ENCODE measurements around the gene GJC1. TPM values are rescaled to one million over a fixed set of nuclear protein-coding genes. Genes with fewer than 3 reads are reported as not detected.
"Not testable (repeated sequence)": the region's sequence is repeated elsewhere in the genome, so short reads cannot be mapped to it uniquely, and the experiment has no call there.

The GJC1 gene
- total RNA-seq, 1 donor from 2014 or later: 0.20 TPM

- H3K36me3 Mint-ChIP-seq (ENCODE audit: low read depth): no peaks in the 10 kb centered on the region
- H3K27me3 Mint-ChIP-seq: peaks cover 26% of the 10 kb centered on the region
- ChIA-PET CTCF (no interaction called here), POLR2A (interaction anchor here (1.0 kb wide), 1 partner anchor 23 kb away, joined by 4 read pairs; no protein-coding TSS in a partner anchor)
- no peak overlapping the region for H3K27ac Mint-ChIP-seq
- TF ChIP-seq CTCF (IDR thresholded peaks at IDR 0.05): no peak
- peak overlapping the region; percentile 24 for H3K4me3 Mint-ChIP-seq
- DNase-seq: no peak
- no peak for ATAC-seq (ENCODE audit: low read depth)
- H3K4me1 Mint-ChIP-seq: peaks cover 3% of the 10 kb centered on the region
- intact Hi-C loops (cut with micrococcal nuclease): no loop called here
- H3K9me3 Mint-ChIP-seq: no peaks in the 10 kb centered on the region
These were observed 70.8 kb downstream of the GJC1 start for GRCh38 chr17:44759086-44759915.

- intact Hi-C loops (cut with micrococcal nuclease): no loop called here
- H3K9me3 Mint-ChIP-seq: no peaks in the 10 kb centered on the region
- ATAC-seq (ENCODE audit: low read depth): peak; percentile 14
- no peak for DNase-seq
- H3K36me3 Mint-ChIP-seq (ENCODE audit: low read depth): no peaks in the 10 kb centered on the region
- TF ChIP-seq CTCF (IDR thresholded peaks at IDR 0.05): no peak
- no peak within 1 kb of the TSS for H3K27ac Mint-ChIP-seq
- CTCF ChIA-PET: no interaction called here
- H3K4me1 Mint-ChIP-seq: peaks cover 3% of the 10 kb centered on the region
- peak within 1 kb of the TSS; percentile 55 for H3K4me3 Mint-ChIP-seq
- peaks cover 26% of the 10 kb centered on the region for H3K27me3 Mint-ChIP-seq
- POLR2A ChIA-PET: interaction anchor here (1.0 kb wide), 1 partner anchor 22 kb away, joined by 4 read pairs; no protein-coding TSS in a partner anchor
These were observed 71.5 kb downstream of the GJC1 start, which contains the start of gene ADAM11 for GRCh38 chr17:44758414-44759085. Gene ADAM11, plus strand, starts transcription at chr17:44758988. Its CDS starts 212 bp downstream, at chr17:44759200.

GRCh38 chr17:44757918-44758413 is 72.1 kb downstream of the GJC1 start:
- CTCF ChIA-PET: no interaction called here
- Mint-ChIP-seq H3K4me1 (peaks cover 3% of the 10 kb centered on the region), H3K9me3 (no peaks in the 10 kb centered on the region), H3K4me3 (peak overlapping the region; percentile 55), H3K27ac (no peak overlapping the region), H3K27me3 (peaks cover 26% of the 10 kb centered on the region), H3K36me3 (ENCODE audit: low read depth) (no peaks in the 10 kb centered on the region)
- intact Hi-C loops (cut with micrococcal nuclease): no loop called here
- TF ChIP-seq CTCF (IDR thresholded peaks at IDR 0.05): no peak
- DNase-seq: no peak
- POLR2A ChIA-PET: no interaction called here
- ATAC-seq (ENCODE audit: low read depth): no peak

GRCh38 chr17:44757045-44757917 is 72.8 kb downstream of the GJC1 start:
- TF ChIP-seq CTCF (IDR thresholded peaks at IDR 0.05): no peak
- no peak for ATAC-seq (ENCODE audit: low read depth)
- Mint-ChIP-seq H3K4me3 (no peak overlapping the region), H3K4me1 (peaks cover 3% of the 10 kb centered on the region), H3K36me3 (ENCODE audit: low read depth) (no peaks in the 10 kb centered on the region), H3K27me3 (peaks cover 26% of the 10 kb centered on the region), H3K9me3 (no peaks in the 10 kb centered on the region), H3K27ac (no peak overlapping the region)
- ChIA-PET CTCF (no interaction called here), POLR2A (no interaction called here)
- intact Hi-C loops (cut with micrococcal nuclease): no loop called here
- DNase-seq: no peak

GRCh38 chr17:44755180-44755579 is 74.9 kb downstream of the GJC1 start:
- CTCF ChIA-PET; H3K4me3 Mint-ChIP-seq; POLR2A ChIA-PET; DNase-seq; H3K4me1 Mint-ChIP-seq; intact Hi-C loops (cut with micrococcal nuclease); H3K9me3 Mint-ChIP-seq; ATAC-seq (ENCODE audit: low read depth); H3K27ac Mint-ChIP-seq: not testable (repeated sequence)
- H3K27me3 Mint-ChIP-seq: peaks cover 16% of the 10 kb centered on the region
- H3K36me3 Mint-ChIP-seq (ENCODE audit: low read depth): peaks cover 14% of the 10 kb centered on the region
